Keratinocyte (primary cell): ENCODE data around the gene CAPZB.

ENCODE experiments used
- EZH2 ChIP-seq: IDR thresholded peaks from one replicate; pipeline ENCODE4 v1.6.1; 2012; ENCODE audit warnings: inconsistent platforms, mild to moderate bottlenecking, low read length, moderate library complexity
- TF ChIP-seq, protein P1 (sequence below), 3 experiments: IDR thresholded peaks in 1 of 3; conservative IDR thresholded peaks in 1 of 3; optimal IDR thresholded peaks in 1 of 3; 2 replicates in 2 of 3; 3 replicates in 1 of 3; pipeline versions ENCODE3 to v1.5.1; 2011; ENCODE audit warnings: low read length in 3 of 3, mild to moderate bottlenecking in 3 of 3, moderate library complexity in 2 of 3, control low read depth in 1 of 3, inconsistent platforms in 1 of 3; ENCODE audit not compliant: insufficient read depth in 2 of 3; ENCODE audit errors: extremely low read depth in 1 of 3

DNA sequence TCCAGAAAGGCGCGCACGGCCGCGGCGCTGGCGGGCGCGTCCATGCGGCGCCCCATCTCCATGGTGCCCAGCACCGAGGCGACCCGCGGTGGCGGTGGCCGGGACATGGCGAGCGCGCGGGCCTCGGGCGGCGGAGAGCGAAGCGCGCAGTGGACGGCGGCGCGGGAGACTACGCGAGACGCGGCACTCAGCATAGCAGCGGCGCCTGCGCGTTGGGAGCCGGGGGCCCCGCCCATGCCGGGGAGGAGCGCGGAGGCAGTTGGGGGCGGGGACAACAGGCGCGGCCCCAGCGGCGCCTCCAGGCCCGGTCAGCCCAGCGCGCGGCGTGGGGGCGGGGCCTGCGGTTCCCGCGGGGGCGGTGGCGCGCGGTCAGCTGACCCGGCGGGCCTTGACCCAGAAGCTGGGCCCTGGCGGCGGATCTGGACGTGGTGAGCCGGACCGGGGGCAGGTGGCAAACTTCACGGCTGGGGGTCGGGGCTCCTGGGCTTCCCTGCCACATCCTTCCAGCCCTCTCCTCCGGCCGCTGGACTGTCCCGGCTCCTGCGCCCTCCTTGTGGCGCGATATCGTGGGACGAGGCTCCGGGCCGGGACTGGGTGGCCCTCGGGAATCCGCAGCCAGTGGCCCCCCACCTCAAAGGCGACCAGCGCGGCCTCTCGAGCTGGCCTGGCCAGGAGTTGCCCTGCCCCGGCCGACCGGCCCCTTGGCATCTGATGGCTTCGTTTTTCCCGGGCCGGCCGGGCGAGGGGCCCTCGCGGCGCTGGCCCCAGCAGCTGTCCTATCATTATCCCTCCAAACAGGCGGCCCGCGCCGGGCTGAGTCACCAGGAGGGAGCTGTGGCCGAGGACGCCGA is 173.2 kb downstream of the CAPZB start, which contains the start of the genes AKR7A2 and SLC66A1:
- TF ChIP-seq, protein P1, sequence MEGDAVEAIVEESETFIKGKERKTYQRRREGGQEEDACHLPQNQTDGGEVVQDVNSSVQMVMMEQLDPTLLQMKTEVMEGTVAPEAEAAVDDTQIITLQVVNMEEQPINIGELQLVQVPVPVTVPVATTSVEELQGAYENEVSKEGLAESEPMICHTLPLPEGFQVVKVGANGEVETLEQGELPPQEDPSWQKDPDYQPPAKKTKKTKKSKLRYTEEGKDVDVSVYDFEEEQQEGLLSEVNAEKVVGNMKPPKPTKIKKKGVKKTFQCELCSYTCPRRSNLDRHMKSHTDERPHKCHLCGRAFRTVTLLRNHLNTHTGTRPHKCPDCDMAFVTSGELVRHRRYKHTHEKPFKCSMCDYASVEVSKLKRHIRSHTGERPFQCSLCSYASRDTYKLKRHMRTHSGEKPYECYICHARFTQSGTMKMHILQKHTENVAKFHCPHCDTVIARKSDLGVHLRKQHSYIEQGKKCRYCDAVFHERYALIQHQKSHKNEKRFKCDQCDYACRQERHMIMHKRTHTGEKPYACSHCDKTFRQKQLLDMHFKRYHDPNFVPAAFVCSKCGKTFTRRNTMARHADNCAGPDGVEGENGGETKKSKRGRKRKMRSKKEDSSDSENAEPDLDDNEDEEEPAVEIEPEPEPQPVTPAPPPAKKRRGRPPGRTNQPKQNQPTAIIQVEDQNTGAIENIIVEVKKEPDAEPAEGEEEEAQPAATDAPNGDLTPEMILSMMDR (optimal IDR thresholded peaks at IDR 0.05 in 1 of 3, IDR thresholded peaks at IDR 0.05 in 1 of 3, conservative IDR thresholded peaks at IDR 0.05 in 1 of 3; ENCODE audit: extremely low read depth in 1 of 3, insufficient read depth in 2 of 3, low read length in 3 of 3): no peak
- no peak for TF ChIP-seq EZH2
